GM18951 (cell line): ENCODE measurements around the gene SOX8.
"Not testable (repeated sequence)": the region's sequence is repeated elsewhere in the genome, so short reads cannot be mapped to it uniquely, and the experiment has no call there.

Experiments
- POLR2A ChIP-seq: IDR thresholded peaks from 4 replicates; pipeline ENCODE4 v1.6.1; 2011; ENCODE audit warnings: mild to moderate bottlenecking; ENCODE audit not compliant: insufficient read length, insufficient read depth; ENCODE audit errors: extremely low read depth
- in situ Hi-C: fragments of 300-500 bp; cut with MboI; formaldehyde crosslinking; loops from one replicate; pipeline ENCODE4 v1.12.0; 2022; ENCODE audit warnings: low sequenced_read_pairs, mixed read lengths, inconsistent platforms; ENCODE audit not compliant: unreplicated experiment

Gene SOX8

DNA sequence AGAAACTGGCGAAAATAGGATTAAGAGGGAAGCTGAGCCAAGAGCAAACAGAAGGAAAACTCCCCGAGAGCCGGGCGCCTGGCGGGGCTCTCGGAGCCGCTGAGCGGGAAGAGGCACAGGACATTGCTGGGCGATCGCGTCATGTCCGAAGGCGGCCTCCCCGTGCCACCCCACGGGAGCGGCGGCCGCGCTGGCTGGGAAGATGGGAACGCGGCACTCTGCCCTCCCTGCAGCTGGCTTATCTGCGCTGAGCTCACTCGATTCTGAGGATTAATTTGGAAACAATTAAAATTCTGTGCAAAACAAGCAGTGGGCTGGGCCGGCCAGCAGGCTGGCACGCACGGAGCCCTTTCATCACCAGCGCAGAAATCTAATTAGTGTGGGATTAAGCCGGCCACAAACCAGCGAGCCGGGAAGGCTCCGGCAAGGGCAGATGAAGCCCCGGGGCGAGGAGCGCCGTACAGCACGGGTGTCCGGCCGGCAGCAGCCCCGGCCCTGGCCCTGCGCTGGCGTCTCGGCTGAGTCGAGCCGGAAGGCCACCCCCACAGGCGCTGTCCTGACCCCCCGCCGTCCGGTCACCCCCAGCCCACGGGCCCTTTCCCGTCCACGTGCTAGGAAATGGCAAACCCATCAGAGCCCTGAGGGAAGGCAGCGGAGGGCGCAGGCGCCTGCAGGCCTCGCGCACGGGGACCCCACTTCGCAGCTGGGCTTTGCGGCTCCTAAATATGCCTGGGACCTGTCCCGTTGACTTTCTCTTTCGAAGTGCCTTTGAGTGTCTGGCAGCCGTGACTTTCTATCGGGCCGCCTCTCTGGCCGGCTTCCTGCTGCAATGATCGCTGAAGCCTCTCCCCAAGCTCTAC is 37.9 kb downstream of the SOX8 start:
- in situ Hi-C loops, result no loop called here
- TF ChIP-seq POLR2A, result no peak

DNA sequence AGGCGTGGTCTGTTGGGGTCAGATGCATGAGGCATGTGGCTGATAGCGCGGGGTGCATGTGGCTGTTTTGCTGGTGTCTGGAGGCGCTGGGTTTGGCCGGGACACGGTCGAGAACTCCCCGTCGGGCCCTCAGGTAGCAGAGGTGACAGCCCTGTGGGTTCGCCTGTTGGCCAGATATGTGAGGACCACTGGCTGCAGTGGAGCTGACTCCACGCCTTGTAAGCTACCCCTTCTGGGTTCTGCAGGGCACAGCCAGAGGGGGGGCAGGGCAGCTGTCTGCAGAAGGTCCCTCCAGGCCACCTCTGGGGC is 38.5 kb downstream of the SOX8 start:
- no peak for TF ChIP-seq POLR2A

DNA sequence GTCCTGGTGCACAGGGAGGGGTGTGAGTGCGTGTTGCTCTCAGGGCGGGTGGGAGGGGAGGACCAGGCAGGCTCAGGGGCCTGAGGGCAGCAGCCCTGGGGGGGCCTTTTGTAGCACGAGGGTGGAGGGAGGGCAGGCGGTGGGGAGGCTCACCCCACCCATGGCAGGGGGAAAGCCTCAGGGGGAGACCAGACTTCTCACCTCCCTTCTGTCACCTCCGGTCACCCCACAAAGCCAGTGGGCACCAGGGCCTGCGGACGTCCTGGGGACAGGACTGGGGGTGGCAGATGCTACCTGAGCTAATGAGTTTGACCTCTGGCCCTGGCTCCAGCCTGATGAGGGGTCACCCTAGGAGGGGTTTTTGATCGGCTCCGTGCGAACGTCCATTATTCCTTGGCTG is 39.0 kb downstream of the SOX8 start:
- in situ Hi-C loops, result no loop called here

More for the DNA sequence above, 38.5 kb downstream of the SOX8 start:
- in situ Hi-C loops, result no loop called here

DNA sequence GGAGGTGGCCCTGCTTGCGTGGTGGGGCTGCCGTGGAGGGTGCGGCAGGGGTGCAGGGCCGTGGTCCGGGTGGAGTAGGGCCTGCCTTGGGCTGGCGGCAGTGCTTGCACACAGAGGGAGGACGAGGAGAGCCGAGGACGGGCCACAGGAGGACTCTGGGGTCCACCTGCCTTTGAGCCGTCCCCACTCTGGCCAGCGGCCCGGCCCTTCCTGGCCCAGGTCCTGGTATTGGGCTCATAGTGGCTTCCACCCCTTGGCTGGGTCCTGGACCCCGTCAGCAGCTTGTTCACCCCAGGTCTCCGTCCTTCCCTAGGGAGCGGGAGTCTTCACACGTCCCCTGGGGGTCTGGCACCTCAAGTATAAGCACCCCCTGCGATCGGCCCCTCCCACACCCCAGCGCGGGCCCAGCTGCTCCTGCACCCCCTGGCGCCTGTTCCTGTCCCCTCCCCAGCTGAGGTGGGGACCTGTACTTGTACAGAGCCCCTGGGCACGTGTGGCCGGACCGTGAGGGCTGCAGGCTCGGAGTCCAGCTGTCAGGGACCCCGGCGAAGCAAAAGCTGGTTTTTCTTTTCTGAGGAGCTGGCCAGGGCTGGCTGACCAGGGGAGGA is 40.1 kb downstream of the SOX8 start:
- TF ChIP-seq POLR2A, result no peak
- in situ Hi-C loops, result no loop called here

More for the DNA sequence above, 39.0 kb downstream of the SOX8 start:
- no peak for TF ChIP-seq POLR2A

DNA sequence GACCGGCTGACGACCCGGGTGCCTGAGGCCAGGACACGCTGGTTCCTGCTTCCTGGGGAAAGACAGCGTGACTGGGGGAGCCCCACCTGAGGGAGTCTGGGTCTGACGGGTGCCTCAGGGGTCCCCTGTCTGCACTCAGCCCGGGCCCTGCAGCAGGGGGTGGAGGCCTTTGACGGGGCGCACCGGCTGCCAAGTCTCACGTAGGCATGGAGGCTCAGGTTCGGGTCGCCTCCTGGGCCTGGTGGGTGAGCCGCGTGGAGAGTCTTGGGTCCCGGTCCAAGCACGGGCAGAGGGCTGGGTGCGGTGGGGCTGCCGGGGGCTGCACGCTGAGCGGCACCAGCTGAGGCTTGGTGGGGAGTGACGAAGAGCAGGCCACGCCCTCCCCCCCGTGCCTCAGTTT is 40.9 kb downstream of the SOX8 start:
- in situ Hi-C loops, result no loop called here
- no peak for TF ChIP-seq POLR2A

DNA sequence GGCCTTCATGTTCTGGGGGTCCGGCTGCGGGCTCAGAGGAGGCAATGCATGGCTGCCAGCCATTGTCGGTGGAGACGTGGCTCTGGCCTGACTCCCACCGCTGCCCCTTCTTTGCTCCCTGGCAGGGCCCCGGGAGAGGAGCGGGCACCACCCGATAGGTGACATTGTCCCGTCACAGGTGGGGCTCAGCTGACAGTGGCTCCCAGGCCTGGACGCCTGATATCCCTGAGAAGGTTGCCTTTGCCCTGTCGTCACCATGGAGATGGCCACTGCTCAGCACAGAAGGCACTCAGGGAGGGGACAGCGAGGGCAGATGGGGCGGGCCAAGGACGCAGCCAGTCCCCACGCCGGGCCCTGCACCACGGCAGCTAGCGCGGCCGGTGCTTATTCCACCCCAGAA is 42.6 kb downstream of the SOX8 start:
- TF ChIP-seq POLR2A, result no peak
- in situ Hi-C loops, result no loop called here

DNA sequence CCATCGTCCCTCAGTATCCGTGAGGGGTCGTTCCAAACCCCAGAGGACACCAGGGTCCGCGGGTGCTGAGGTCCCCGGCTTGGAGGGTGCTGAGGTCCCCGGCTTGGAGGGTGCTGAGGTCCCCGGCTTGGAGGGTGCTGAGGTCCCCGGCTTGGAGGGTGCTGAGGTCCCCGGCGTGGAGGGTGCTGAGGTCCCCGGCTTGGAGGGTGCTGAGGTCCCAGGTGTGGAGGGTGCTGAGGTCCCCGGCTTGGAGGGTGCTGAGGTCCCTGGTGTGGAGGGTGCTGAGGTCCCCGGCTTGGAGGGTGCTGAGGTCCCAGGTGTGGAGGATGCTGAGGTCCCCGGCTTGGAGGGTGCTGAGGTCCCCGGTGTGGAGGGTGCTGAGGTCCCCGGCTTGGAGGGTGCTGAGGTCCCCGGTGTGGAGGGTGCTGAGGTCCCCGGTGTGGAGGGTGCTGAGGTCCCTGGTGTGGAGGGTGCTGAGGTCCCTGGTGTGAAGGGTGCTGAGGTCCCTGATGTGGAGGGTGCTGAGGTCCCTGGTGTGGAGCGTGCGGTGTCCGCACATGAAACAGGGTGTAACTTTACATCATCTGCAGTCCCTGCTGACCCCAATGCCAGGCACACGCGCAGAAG is 43.7 kb downstream of the SOX8 start:
- in situ Hi-C loops, result not testable (repeated sequence)

DNA sequence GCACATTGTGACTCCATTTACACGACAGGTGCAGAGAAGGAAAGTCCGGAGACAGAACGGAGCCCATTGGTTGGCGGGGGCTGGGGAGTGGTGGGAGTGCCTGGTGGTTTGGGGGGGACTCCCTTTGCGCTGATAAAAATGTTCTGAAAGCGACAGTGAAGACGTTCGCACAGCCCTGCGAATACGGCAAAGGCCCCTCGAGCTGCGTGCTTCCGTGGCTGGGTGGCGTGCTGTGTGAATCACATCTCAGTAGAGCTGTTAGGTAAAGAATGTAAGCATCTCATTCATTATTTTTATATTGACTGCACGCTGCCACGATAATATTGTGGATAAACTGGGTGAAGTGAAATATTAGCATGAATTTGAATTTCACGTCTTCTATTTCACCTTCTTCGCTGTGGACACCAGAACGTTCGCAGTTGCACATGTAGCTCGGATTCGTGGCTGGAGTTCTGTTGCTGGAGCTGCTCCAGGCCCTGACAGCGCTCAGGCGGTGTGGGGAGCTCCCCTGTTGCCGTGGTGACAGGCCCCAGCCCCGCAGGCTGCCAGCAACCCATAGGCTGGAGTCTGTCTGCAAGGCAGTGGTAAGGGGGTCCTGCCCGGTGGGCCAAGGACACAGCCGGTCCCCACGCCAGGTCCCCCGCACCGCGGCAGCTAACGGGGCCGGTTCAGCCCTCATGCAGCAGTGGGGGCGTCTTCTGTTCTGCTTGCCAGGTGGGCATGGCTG is 44.6 kb downstream of the SOX8 start:
- in situ Hi-C loops, result no loop called here
- no peak for TF ChIP-seq POLR2A

DNA sequence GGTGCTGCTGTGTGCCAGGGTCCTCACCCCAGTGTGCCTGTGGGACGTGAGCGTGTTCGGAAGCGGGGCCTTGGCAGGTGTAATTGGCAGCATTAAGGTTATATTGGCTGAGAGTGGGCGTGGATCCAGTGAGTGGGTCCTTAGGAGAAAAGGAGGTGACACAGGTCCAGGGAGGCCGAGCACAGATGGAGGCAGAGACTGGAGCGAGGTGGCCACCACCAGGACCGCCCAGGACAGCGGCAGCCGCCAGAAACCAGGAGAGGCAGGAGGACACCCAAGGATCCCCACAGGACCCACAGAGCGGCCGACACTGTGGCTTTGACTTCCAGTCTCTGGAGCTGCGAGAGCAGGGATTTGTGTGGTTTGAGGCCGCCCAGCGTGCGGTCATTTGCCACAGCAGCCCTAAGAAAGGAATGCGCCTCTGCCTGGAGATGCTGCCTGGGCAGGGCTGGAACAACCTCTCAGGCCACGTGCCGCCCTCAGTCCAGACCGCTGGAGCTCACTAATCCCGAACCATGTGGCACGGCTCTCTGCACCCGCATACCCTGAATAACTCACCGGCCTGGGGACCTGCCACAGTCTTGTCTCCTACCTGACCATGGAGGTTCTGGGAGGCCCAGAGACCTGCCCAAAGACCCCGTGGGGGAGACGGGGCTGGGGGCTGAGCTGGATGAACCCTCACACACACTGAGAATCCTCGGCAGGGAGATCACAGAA is 45.4 kb downstream of the SOX8 start:
- in situ Hi-C loops, result no loop called here
- TF ChIP-seq POLR2A, result no peak

DNA sequence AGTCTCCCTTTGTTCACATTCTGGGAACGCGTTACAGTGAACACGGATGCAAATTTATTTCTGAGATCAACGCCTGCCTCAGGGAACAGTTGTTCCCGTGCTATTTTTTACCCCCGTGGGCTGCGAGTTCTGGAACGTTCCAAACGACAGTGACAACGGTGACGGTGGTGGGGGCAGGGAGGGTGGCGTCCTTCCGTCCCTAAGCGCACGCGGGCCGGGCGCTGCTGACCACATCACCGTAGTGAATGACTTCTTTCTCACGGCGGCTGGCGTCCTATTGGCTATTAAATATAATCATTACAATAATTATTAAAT is 45.9 kb downstream of the SOX8 start:
- TF ChIP-seq POLR2A, result no peak
- in situ Hi-C loops, result no loop called here

DNA sequence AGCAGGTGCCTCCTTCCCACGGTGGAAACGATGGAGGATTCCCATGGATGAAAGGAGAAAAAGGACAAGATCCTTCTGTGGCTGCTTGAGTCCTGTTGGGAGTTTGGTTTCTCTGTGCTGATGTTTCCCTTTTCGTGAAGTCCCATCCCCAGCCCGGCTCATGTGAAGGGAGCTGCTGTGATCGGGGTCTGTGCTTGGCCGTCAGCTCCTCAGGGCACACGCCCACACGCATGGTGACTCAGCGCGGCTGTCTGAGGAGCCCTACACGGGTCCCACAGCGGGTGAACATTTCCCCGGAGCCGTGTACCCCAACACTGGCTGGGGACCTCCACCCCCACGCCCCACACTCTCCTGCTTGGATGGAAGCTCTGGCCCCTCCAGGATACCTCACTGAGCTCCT is 46.5 kb downstream of the SOX8 start:
- TF ChIP-seq POLR2A, result no peak
- in situ Hi-C loops, result no loop called here

DNA sequence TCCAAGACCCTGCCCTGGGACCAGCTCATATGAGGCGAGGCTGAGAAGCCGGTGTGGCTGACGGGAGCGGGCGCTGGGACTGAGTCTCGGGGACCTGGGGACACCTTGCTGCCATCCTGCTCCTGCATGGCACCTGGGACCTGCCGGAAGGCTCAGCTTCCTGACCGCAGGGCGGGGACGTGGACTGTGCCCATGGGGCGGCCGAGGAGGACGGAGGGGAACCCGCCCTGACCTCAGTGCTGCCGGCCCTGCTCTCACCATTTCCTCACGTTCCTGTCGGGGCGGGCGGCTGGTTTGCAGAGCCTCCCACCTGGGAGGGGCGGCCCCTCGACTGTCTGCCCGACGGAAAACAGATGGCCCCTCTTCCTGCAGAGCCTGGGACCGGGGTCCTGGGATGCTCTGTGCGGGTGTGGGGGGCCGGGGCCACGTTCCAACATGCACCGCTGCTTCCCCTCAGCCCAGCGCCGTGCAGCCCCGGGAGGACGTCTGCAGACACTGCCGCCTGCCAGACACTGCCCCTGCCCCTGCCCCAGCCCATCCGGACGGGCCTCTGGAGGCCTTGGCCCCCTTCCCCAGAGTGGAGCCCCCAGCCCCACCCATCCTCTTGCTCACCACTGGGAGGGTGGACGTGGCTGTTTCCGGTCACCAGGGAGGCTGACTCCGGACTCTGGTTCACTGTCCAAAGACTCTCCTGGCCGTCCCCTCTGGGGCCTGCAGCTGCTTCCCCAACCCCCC is 47.1 kb downstream of the SOX8 start:
- no peak for TF ChIP-seq POLR2A
- in situ Hi-C loops, result no loop called here

DNA sequence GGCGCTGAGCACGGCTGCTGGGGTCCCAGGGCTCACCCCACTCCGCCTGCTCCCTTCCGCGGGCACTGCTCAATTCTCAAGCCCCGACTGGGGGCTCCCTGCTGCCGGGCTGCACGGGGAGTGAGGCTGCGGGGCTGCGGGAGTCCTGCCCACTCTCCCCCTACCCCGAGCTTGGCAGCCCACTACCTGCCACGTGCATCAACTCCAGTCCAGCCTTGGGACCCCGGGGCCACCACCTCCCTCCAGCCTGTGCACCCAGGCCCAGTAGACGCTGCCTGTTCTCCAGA is 47.6 kb downstream of the SOX8 start:
- TF ChIP-seq POLR2A, result no peak
- in situ Hi-C loops, result no loop called here
